ENCODE measurements around the gene PRKCZ. TPM values are rescaled to one million over a fixed set of nuclear protein-coding genes. Genes with fewer than 3 reads are reported as not detected.
A peak's percentile ranks its signal among the peaks of the same experiment; 100 is the strongest.

The PRKCZ gene
- total and polyA plus RNA-seq, 4 donors: 4.8 to 9.9 (median 8.4) TPM

- no peak overlapping the region for H3K9ac ChIP-seq (ENCODE audit: low read depth in 1 of 2, low read length in 2 of 2)
- H3K27ac ChIP-seq (ENCODE audit: low read depth in 1 of 2, low read length in 2 of 2): peak overlapping the region; percentile 79 to 81
- TF ChIP-seq HNF4G (IDR thresholded peaks at IDR 0.05) (no peak), ATF3 (IDR thresholded peaks at IDR 0.05) (no peak), REST (IDR thresholded peaks at IDR 0.05) (no peak), SP1 (IDR thresholded peaks at IDR 0.05) (peak; percentile 45), MAX (IDR thresholded peaks at IDR 0.05) (no peak), NR2F2 (IDR thresholded peaks at IDR 0.05) (peak; percentile 65), CTCF (IDR thresholded peaks at IDR 0.05; ENCODE audit: low read depth, low read length, missing input control) (no peak), EGR1 (IDR thresholded peaks at IDR 0.05; ENCODE audit: low read depth in 2 of 2) (no peak), RAD21 (IDR thresholded peaks at IDR 0.05) (peak in 1 of 2 donors; percentile 25), YY1 (IDR thresholded peaks at IDR 0.05) (peak; percentile 45)
- no peaks in the 10 kb centered on the region for H3K9me3 ChIP-seq (ENCODE audit: control insufficient read depth in 4 of 4, low read length in 3 of 4)
- 52% methylated on average over 49 of the region's 49 CpGs for WGBS
- H3K36me3 ChIP-seq (ENCODE audit: control insufficient read depth in 4 of 4, insufficient read depth in 3 of 4, low read depth in 1 of 4, low read length in 3 of 4): peaks cover 0 to 2% (median 0%) of the 10 kb centered on the region in 4 donors
- peaks cover 6 to 29% (median 15%) of the 10 kb centered on the region in 4 donors for H3K4me1 ChIP-seq (ENCODE audit: control insufficient read depth in 4 of 4, insufficient read depth in 4 of 4, low read length in 3 of 4)
- H3K4me3 ChIP-seq (ENCODE audit: low read depth in 1 of 3, low read length in 3 of 3): no peak overlapping the region
- no peaks in the 10 kb centered on the region for H3K27me3 ChIP-seq (ENCODE audit: control insufficient read depth in 4 of 4, insufficient read depth in 4 of 4, low read length in 3 of 4)
- peak; percentile 59 for DNase-seq (ENCODE audit: low spot score)
Observed at GRCh38 chr1:2212532-2213491, 162.6 kb downstream of the PRKCZ start.

- H3K9ac ChIP-seq (ENCODE audit: low read depth in 1 of 2, low read length in 2 of 2): no peak overlapping the region
- WGBS: 73% methylated on average over 32 of the region's 32 CpGs
- DNase-seq (ENCODE audit: low spot score): no peak
- peaks cover 2 to 18% (median 7%) of the 10 kb centered on the region in 4 donors for H3K4me1 ChIP-seq (ENCODE audit: control insufficient read depth in 4 of 4, insufficient read depth in 4 of 4, low read length in 3 of 4)
- H3K9me3 ChIP-seq (ENCODE audit: control insufficient read depth in 4 of 4, low read length in 3 of 4): no peaks in the 10 kb centered on the region
- no peaks in the 10 kb centered on the region for H3K27me3 ChIP-seq (ENCODE audit: control insufficient read depth in 4 of 4, insufficient read depth in 4 of 4, low read length in 3 of 4)
- peak overlapping the region; percentile 79 to 81 for H3K27ac ChIP-seq (ENCODE audit: low read depth in 1 of 2, low read length in 2 of 2)
- H3K36me3 ChIP-seq (ENCODE audit: control insufficient read depth in 4 of 4, insufficient read depth in 3 of 4, low read depth in 1 of 4, low read length in 3 of 4): peaks cover 0 to 2% (median 0%) of the 10 kb centered on the region in 4 donors
- H3K4me3 ChIP-seq (ENCODE audit: low read depth in 1 of 3, low read length in 3 of 3): no peak overlapping the region
- TF ChIP-seq CTCF (IDR thresholded peaks at IDR 0.05; ENCODE audit: low read depth, low read length, missing input control) (no peak), RAD21 (IDR thresholded peaks at IDR 0.05) (no peak), FOXA2 (IDR thresholded peaks at IDR 0.05) (no peak), TAF1 (conservative IDR thresholded peaks at IDR 0.05) (no peak), REST (IDR thresholded peaks at IDR 0.05) (no peak), EGR1 (IDR thresholded peaks at IDR 0.05; ENCODE audit: low read depth in 2 of 2) (no peak), NR2F2 (IDR thresholded peaks at IDR 0.05) (no peak), SP1 (IDR thresholded peaks at IDR 0.05) (no peak), YY1 (IDR thresholded peaks at IDR 0.05) (no peak), MAX (IDR thresholded peaks at IDR 0.05) (no peak), FOXA1 (IDR thresholded peaks at IDR 0.05) (no peak), JUND (IDR thresholded peaks at IDR 0.05) (no peak)
Observed at GRCh38 chr1:2213576-2214505, 163.6 kb downstream of the PRKCZ start.
